M059J (cell line): ENCODE measurements around the gene SP6. TPM values are rescaled to one million over a fixed set of nuclear protein-coding genes. Genes with fewer than 3 reads are reported as not detected.

ENCODE experiments used
- DNase-seq: peaks from one replicate; pipeline ENCODE4 v3.0.0-alpha.2; 2012; ENCODE audit warnings: low read depth
- total RNA-seq: library from RNA; depleted of rRNA; stranded (reverse); fragments of >200 nt; shearing (Covaris generic); gene quantifications from 2 replicates; pipeline ENCODE4 v1.2.3, GENCODE V29; 2014; rRNA removed

The SP6 gene
- 0.79 and 1.5 TPM in 2 replicates for total RNA-seq

- peak; percentile 83 for DNase-seq
These were observed at the start of gene SP6 for GRCh38 chr17:47850692-47851573. Gene SP6, minus strand, starts transcription at chr17:47851163. Its CDS starts 2,734 bp downstream, at chr17:47848429.

- no peak for DNase-seq
These were observed 48.7 kb upstream of the SP6 start for GRCh38 chr17:47899643-47900042.

GRCh38 chr17:47898241-47898640 is 47.3 kb upstream of the SP6 start:
- DNase-seq = no peak

- no peak for DNase-seq
These were observed 46.6 kb upstream of the SP6 start for GRCh38 chr17:47897561-47897960.

- DNase-seq = peak; percentile 18
These were observed 45.9 kb upstream of the SP6 start for GRCh38 chr17:47896672-47897490.

GRCh38 chr17:47895856-47896671 is 45.1 kb upstream of the SP6 start, which contains the start of gene SP2:
Gene SP2, plus strand, starts transcription at chr17:47896236. Its CDS starts 51 bp downstream, at chr17:47896287.
- DNase-seq = peak; percentile 99

GRCh38 chr17:47895347-47895855 is 44.4 kb upstream of the SP6 start:
- DNase-seq = peak; percentile 32

GRCh38 chr17:47894498-47895346 is 43.8 kb upstream of the SP6 start:
- no peak for DNase-seq

GRCh38 chr17:47891545-47892088 is 40.7 kb upstream of the SP6 start:
- DNase-seq = no peak

GRCh38 chr17:47889734-47890529 is 39.0 kb upstream of the SP6 start:
- DNase-seq = peak; percentile 76

- DNase-seq = no peak
These were observed 37.3 kb upstream of the SP6 start for GRCh38 chr17:47888293-47888692.

GRCh38 chr17:47884905-47885730 is 34.2 kb upstream of the SP6 start:
- DNase-seq = no peak

GRCh38 chr17:47884427-47884740 is 33.4 kb upstream of the SP6 start:
- no peak for DNase-seq

GRCh38 chr17:47883589-47884426 is 32.8 kb upstream of the SP6 start:
- no peak for DNase-seq

- no peak for DNase-seq
These were observed 32.0 kb upstream of the SP6 start for GRCh38 chr17:47882695-47883588.

GRCh38 chr17:47882247-47882646 is 31.3 kb upstream of the SP6 start:
- DNase-seq = peak; percentile 83
